NOMO-1 treated with dmso at 0.1 percent for 144 hours (cell line): ENCODE data around the gene RBMX.
"Not testable (repeated sequence)": the region's sequence is repeated elsewhere in the genome, so short reads cannot be mapped to it uniquely, and the experiment has no call there.

Experiments used
- DNase-seq: peaks from one replicate; lab custom pipeline; 2025; ENCODE audit not compliant: unreplicated experiment; lab: John Stamatoyannopoulos, UW

The RBMX gene

GRCh38 chrX:136879001-136879687, 1.4 kb downstream of the RBMX start:
- no peak for DNase-seq

- no peak for DNase-seq
These were observed 2.1 kb downstream of the RBMX start for GRCh38 chrX:136878423-136878822.

GRCh38 chrX:136874114-136874513, 6.4 kb downstream of the RBMX start:
- not testable (repeated sequence) for DNase-seq

- not testable (repeated sequence) for DNase-seq
These were observed 7.3 kb downstream of the RBMX start for GRCh38 chrX:136873210-136873609.

DNA sequence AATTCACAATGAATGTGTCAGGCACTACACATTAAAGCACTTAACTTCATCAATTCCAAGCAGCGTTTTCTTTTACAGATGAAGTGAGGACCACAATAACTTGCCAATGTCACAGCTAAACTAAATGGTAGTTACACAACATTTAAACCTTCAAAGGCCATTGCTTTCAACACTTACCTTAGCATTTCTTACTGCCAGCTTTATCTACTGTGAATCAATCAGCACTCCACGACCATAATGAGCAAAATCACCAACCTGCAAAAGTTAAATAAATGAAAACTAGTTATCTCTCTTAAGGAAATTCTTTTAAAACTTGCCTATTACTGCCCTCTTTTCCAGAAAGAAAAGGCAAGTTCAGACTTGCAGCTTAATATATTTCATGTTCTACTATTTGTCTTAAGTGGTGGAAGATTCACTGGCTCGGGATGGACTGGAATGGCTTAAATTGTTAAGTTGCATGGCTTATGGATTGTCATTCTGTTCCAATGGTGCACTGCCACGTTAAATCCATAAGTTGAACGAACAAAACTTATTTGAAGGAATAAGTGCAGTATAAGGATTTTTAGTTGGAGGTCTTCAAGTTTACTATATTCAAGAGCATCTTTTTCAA, 8.3 kb downstream of the RBMX start:
- DNase-seq: no peak

DNA sequence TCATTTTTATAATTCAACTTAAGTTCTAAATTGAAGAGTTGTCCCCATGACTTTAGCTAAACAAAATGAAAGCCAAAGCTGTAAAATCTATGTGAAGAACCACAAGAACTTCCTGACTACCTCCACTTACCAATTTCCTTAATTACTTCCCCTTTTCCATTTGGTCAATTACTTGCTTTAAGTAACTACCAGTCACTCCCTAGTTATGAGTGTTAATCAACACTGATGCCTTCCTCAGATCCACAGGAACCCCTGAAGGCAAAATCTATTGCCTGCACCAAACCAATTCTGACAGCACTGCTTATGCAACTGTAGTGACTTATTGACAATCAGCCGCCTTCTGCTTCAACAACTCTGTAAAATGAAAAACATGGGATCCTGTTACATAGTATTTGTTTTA, 10.5 kb downstream of the RBMX start:
- DNase-seq: peak; percentile 55

DNA sequence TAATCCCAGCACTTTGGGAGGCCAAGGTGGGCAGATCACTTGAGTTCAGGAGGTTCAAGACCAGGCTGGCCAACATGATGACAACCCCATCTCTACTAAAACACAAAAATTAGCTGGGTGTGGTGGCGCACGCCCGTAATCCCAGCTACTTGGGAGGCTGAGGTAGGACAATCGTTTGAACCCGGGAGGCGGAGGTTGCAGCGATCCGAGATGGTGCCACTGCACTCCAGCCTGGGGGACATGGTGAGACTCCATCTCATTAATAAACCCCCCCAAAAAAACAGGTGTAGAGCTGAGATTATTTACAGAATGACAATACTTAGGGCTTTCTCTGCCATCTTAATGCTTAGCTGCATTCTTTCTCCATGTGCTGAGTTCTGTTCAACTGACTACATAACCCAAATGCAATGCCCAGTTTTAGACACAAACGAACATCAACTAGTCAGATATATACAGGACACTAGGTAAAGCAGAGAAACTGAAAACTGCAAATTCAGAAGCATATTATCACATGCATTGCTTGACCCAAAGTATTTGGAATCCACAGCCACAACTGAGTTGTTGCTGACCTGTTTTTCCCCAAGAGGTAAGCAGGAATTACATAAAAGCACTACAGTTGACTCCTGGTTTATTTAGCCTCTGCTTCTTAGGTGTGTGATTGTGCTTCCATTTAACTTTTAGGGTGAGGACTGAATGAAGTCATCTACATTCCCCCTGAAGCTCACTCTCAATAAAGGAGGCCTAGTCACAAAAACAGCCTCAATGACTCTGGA, 12.1 kb downstream of the RBMX start:
- no peak for DNase-seq

GRCh38 chrX:136867518-136867917, 13.0 kb downstream of the RBMX start:
- no peak for DNase-seq

DNA sequence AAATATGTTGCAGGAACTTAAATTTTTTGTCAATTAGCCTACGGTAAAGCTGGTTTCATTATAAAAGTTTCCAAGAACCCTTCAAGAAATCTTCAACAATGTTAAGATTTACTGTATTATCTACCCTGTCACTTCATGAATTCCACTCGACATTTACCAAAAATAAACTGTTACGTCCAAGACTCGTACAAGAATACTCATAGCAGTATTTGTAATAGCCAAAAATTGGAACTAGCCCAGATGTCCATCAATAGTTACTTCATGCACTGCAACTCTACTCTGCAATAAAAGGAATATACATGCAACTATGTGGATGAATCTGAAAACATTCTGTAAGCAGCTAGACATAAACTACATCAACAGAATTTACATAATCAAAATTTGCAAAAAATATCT, 13.4 kb downstream of the RBMX start:
- DNase-seq: no peak

DNA sequence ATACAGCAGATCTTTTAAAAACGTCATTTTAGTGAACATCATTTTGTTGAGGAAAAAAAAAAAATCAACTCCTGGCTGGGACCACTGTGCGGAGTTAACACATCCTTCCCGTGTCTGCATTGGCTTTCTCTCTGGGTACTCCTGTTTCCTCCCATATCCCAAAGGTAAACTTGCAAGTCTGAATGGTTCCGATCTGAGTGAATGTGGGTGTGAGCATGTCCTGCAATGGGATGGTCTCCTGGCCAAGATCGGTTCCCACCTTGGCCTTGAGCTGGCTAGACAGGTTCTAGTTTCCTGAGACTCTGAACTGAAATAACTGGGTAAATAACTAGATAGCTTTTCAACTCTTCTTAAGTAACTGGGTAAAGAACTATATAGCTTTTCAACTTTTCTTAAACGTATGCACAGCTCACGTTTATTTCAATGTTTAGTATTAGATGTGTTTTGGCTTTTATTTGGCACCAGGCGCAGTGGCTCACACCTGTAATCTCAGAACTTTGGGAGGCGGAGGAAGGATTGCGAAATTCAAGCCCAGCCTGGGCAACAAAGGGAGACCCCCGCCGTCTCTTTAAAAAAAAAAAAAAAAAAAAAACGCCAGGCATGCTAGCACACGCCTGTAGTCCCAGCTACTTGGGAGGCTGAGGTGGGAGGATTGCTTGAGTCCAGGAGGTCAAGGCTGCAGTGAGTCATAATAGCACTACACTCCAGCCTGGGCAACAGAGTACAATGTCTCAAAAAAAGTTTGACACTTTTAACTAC, 14.0 kb downstream of the RBMX start:
- no peak for DNase-seq

- DNase-seq: no peak
These were observed 15.0 kb downstream of the RBMX start for GRCh38 chrX:136865270-136866158.

DNA sequence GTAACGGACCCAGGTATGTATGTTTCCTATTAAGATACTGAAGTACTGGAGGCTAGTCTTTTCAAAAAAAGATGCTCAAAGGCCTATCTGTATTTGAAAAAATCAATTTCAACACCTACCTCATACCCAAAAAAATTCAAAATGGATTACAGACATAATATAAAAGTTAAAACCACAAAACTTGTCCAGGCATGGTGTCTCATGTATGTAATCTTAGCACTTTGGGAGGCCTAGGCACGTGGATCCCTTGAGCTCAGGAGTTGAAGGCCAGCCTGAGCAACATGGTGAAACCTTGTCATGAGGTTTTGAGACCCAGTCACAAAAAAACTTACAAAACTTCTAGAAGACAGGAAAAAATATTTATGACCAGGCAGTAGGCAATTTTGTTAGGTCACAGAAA, 16.7 kb downstream of the RBMX start:
- DNase-seq: no peak

- DNase-seq: no peak
These were observed 18.0 kb downstream of the RBMX start for GRCh38 chrX:136862546-136862945.

DNA sequence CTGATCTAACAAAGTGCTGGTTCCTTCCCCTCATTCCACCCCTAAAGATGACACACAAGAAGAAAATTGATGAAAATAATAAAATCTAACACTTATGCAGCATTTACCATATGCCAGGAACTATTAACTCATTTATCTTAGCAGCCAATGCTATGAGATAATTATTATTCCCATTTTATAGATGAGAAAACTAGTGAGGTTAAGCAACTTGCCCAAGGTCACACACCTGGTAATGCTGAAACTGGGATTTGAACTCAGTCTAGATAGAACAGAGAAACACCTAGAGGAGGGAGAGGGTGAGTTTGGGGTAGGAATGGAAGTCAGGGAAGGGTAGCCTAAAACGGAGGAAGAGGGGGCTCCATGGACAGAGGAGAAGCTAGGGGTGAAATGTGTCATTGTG, 18.6 kb downstream of the RBMX start:
- no peak for DNase-seq

GRCh38 chrX:136858007-136858756, 22.3 kb downstream of the RBMX start:
- DNase-seq: no peak

GRCh38 chrX:136856551-136856950, 24.0 kb downstream of the RBMX start:
- peak; percentile 86 for DNase-seq

GRCh38 chrX:136856050-136856449, 24.5 kb downstream of the RBMX start:
- DNase-seq: no peak

GRCh38 chrX:136851526-136851925, 29.0 kb downstream of the RBMX start:
- no peak for DNase-seq

GRCh38 chrX:136850441-136851175, 29.9 kb downstream of the RBMX start:
- DNase-seq: peak; percentile 68
